GM19395 (cell line): ENCODE data around the gene IQCF5.
"Not testable (repeated sequence)": the region's sequence is repeated elsewhere in the genome, so short reads cannot be mapped to it uniquely, and the experiment has no call there.

Source experiments
- ATAC-seq: cut with Tn5 transposase; IDR thresholded peaks from one replicate; pipeline ENCODE4 v1.9.1; 2021; ENCODE audit warnings: mild to moderate bottlenecking, moderate library complexity; ENCODE audit not compliant: unreplicated experiment

The IQCF5 gene

GRCh38 chr3:51869304-51869703, 6.1 kb downstream of the IQCF5 start:
- no peak for ATAC-seq

DNA sequence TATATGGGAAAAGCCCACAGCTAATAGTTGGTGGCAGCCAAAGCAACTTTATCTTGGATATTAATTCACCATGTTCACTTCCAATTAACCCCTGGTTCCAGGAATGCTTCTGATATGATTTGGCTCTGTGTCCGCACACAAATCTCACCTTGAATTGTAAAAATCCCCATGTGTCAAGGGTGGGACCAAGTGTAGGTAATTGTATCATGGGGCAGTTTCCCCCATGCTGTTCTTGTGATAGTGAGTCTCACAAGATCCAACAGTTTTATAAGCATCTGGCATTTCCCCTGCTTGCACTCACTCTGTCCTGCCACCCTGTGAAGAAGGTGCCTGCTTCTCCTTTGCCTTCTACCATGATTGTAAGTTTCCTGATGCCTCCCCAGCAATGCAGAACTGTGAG, 6.5 kb downstream of the IQCF5 start:
- ATAC-seq: not testable (repeated sequence)

- ATAC-seq: no peak
Observed at GRCh38 chr3:51862886-51863285, 12.5 kb downstream of the IQCF5 start.

GRCh38 chr3:51860703-51861665, 14.4 kb downstream of the IQCF5 start, which contains the start of gene IQCF2:
Gene IQCF2 (plus strand): TSS chr3:51861615. CDS start chr3:51861667, 52 bp downstream.
- no peak for ATAC-seq

GRCh38 chr3:51855411-51855810, 20.0 kb downstream of the IQCF5 start:
- not testable (repeated sequence) for ATAC-seq

DNA sequence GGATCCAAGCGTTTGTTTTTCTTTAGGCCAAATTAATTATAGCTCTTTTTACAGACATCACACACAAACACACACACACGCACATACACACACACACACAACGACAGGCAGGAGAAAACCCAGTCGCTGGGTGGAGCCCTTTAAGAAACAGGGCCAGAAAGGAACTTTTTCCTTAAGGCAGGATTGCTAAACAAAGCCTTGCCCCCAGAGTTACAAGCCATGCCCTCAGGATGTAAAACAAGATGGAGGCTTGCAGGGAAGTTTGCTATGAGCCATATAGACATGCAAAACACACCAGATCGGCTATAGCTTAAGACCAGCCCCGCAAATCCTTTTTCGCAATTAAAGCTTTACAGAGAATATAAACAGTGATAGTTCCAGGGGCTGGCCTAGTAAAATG, 30.3 kb downstream of the IQCF5 start:
- ATAC-seq: no peak

- ATAC-seq: no peak
Observed at GRCh38 chr3:51836606-51837005, 38.8 kb downstream of the IQCF5 start.

DNA sequence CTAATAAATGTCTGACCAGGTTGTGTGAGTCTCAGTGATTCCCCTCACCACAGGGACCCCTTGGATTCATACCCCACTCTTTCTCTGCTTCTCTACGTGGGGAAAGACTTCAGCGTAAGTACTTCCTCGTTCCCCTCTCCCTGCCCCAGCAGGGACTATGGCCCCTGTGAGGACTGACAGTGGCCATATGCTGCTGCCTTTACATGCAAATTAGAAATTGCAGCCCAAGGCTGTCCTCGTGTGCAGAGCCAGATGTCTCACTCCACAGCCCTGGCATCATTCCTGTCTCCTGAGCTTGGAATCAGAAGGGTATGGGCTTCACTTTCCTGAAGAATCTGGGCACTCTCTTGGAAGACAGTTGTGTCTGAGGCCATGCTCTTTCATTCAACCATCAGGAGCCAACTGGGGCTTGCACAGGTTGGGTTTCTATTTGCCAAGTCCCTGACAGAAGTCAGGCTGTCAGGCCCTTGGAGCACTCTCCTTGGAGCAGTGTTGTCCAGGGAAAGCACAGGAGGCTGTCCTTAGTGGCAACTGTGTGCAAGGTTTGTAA, 44.5 kb downstream of the IQCF5 start:
- no peak for ATAC-seq

DNA sequence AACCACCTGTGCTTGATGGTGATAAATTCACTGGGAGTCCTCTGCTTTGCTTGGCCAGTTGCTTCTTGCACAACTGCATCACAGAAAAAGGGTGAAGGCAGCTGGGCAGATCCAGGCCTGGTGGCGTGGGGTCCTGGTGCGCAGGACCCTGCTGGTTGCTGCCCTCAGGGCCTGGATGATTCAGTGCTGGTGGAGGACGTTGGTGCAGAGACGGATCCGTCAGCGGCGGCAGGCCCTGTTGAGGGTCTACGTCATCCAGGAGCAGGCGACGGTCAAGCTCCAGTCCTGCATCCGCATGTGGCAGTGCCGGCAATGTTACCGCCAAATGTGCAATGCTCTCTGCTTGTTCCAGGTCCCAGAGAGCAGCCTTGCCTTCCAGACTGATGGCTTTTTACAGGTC, 45.1 kb downstream of the IQCF5 start:
- no peak for ATAC-seq

GRCh38 chr3:51828297-51828696, 47.1 kb downstream of the IQCF5 start:
- ATAC-seq: no peak
